ENCODE measurements around the gene SORBS1.

The SORBS1 gene

DNA sequence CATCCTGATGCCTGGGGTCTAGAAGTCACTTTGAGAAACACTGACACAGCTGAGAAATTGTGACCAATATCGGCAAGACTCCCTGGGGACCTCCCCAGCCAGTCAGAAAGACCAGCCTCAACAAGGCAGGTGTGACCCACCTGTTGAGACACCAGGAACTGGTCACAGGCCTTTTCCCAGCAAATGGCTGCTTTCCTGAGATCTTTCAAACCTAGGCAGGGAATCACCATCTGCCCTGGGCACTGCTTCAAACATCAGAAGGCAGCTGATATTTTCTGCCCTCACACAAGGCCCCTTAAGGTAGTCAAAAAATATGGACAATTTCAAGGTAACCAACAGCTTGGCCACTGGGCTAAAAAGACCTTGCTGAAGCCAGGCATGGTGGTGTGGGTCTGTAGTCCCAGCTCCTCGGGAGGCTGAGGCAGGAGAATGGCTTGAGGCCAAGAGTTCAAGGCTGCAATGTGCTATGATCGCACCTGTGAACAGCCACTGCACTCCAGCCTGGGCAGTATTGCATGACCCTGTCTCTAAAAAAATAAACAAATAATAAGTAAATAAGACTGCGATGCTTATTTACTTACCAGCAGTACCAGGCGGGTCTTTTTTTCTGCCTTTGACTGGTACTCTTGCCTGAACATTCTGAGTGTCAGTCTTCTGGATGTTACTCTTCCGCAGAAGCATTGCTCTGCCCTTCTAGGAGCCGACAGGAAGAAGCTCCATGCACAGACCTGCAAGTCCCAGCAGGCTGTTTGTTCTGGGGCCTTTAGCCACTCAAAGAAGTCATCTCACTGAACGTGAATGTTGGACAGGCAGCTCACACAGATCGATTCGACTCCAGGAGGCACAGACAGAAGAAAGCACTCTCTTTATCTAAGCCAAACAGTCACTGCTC is 59.7 kb downstream of the SORBS1 start:
- ATAC-seq = no peak
- no peak for TF ChIP-seq ZFP3 (CRISPR knock-in tag; IDR thresholded peaks at IDR 0.05)
- no peak for TF ChIP-seq ESRRG (CRISPR knock-in tag; IDR thresholded peaks at IDR 0.05)
- TF ChIP-seq ZNF8 (CRISPR knock-in tag; IDR thresholded peaks at IDR 0.05) = no peak
- TF ChIP-seq, protein P1, sequence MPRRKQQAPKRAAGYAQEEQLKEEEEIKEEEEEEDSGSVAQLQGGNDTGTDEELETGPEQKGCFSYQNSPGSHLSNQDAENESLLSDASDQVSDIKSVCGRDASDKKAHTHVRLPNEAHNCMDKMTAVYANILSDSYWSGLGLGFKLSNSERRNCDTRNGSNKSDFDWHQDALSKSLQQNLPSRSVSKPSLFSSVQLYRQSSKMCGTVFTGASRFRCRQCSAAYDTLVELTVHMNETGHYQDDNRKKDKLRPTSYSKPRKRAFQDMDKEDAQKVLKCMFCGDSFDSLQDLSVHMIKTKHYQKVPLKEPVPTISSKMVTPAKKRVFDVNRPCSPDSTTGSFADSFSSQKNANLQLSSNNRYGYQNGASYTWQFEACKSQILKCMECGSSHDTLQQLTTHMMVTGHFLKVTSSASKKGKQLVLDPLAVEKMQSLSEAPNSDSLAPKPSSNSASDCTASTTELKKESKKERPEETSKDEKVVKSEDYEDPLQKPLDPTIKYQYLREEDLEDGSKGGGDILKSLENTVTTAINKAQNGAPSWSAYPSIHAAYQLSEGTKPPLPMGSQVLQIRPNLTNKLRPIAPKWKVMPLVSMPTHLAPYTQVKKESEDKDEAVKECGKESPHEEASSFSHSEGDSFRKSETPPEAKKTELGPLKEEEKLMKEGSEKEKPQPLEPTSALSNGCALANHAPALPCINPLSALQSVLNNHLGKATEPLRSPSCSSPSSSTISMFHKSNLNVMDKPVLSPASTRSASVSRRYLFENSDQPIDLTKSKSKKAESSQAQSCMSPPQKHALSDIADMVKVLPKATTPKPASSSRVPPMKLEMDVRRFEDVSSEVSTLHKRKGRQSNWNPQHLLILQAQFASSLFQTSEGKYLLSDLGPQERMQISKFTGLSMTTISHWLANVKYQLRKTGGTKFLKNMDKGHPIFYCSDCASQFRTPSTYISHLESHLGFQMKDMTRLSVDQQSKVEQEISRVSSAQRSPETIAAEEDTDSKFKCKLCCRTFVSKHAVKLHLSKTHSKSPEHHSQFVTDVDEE (CRISPR knock-in tag; IDR thresholded peaks at IDR 0.05) = no peak
- TF ChIP-seq BACH2 (CRISPR knock-in tag; IDR thresholded peaks at IDR 0.05; ENCODE audit: borderline replicate concordance) = no peak
- TF ChIP-seq OSR1 (CRISPR knock-in tag; IDR thresholded peaks at IDR 0.05) = no peak
- no peak for TF ChIP-seq PPARA (CRISPR knock-in tag; IDR thresholded peaks at IDR 0.05; ENCODE audit: borderline replicate concordance)
- TF ChIP-seq, protein P2, sequence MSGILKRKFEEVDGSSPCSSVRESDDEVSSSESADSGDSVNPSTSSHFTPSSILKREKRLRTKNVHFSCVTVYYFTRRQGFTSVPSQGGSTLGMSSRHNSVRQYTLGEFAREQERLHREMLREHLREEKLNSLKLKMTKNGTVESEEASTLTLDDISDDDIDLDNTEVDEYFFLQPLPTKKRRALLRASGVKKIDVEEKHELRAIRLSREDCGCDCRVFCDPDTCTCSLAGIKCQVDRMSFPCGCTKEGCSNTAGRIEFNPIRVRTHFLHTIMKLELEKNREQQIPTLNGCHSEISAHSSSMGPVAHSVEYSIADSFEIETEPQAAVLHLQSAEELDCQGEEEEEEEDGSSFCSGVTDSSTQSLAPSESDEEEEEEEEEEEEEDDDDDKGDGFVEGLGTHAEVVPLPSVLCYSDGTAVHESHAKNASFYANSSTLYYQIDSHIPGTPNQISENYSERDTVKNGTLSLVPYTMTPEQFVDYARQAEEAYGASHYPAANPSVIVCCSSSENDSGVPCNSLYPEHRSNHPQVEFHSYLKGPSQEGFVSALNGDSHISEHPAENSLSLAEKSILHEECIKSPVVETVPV (CRISPR knock-in tag; IDR thresholded peaks at IDR 0.05) = no peak
- no peak for TF ChIP-seq ZNF70 (CRISPR knock-in tag; IDR thresholded peaks at IDR 0.05)
- TF ChIP-seq ARNTL (CRISPR knock-in tag; IDR thresholded peaks at IDR 0.05; ENCODE audit: borderline replicate concordance, low read depth) = no peak
- TF ChIP-seq, protein P3, sequence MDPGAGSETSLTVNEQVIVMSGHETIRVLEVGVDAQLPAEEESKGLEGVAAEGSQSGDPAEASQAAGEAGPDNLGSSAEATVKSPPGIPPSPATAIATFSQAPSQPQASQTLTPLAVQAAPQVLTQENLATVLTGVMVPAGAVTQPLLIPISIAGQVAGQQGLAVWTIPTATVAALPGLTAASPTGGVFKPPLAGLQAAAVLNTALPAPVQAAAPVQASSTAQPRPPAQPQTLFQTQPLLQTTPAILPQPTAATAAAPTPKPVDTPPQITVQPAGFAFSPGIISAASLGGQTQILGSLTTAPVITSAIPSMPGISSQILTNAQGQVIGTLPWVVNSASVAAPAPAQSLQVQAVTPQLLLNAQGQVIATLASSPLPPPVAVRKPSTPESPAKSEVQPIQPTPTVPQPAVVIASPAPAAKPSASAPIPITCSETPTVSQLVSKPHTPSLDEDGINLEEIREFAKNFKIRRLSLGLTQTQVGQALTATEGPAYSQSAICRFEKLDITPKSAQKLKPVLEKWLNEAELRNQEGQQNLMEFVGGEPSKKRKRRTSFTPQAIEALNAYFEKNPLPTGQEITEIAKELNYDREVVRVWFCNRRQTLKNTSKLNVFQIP (CRISPR knock-in tag; IDR thresholded peaks at IDR 0.05; ENCODE audit: borderline replicate concordance, low read depth) = no peak
- no peak for TF ChIP-seq ZC3H10 (CRISPR knock-in tag; IDR thresholded peaks at IDR 0.05)
- TF ChIP-seq ISL1 (CRISPR knock-in tag; IDR thresholded peaks at IDR 0.05) = no peak
- TF ChIP-seq RARB (CRISPR knock-in tag; IDR thresholded peaks at IDR 0.05) = no peak
- TF ChIP-seq ZFP30 (CRISPR knock-in tag; IDR thresholded peaks at IDR 0.05) = no peak

DNA sequence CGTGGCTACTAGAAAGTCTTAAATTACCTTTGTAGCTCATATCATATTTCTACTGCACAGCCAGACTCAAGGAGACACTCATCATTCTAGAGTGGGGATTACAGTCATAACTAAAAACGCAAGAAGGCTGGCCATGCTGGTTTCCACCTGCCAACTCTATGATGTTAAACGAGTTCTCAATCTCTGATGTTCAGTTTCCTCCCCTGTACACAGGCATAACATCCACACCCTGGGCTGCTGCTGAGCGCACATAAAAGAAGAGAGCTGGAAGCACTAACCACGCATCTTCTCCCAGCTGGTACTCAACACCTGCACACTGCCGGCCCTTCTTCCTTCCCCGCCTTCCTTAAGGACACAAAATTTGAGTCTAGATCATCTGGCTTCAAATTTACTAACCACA is 60.5 kb downstream of the SORBS1 start:
- no peak for ATAC-seq
- TF ChIP-seq OSR1 (CRISPR knock-in tag; IDR thresholded peaks at IDR 0.05) = no peak
- no peak for TF ChIP-seq BACH2 (CRISPR knock-in tag; IDR thresholded peaks at IDR 0.05; ENCODE audit: borderline replicate concordance)
- TF ChIP-seq, protein P4, sequence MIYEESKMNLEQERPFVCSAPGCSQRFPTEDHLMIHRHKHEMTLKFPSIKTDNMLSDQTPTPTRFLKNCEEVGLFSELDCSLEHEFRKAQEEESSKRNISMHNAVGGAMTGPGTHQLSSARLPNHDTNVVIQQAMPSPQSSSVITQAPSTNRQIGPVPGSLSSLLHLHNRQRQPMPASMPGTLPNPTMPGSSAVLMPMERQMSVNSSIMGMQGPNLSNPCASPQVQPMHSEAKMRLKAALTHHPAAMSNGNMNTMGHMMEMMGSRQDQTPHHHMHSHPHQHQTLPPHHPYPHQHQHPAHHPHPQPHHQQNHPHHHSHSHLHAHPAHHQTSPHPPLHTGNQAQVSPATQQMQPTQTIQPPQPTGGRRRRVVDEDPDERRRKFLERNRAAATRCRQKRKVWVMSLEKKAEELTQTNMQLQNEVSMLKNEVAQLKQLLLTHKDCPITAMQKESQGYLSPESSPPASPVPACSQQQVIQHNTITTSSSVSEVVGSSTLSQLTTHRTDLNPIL (CRISPR knock-in tag; IDR thresholded peaks at IDR 0.05; ENCODE audit: low read depth) = no peak
- TF ChIP-seq ISL1 (CRISPR knock-in tag; IDR thresholded peaks at IDR 0.05) = no peak
- TF ChIP-seq, protein P3 (CRISPR knock-in tag; IDR thresholded peaks at IDR 0.05; ENCODE audit: borderline replicate concordance, low read depth) = no peak
- TF ChIP-seq TCF4 (CRISPR knock-in tag; IDR thresholded peaks at IDR 0.05; ENCODE audit: borderline replicate concordance) = no peak
- TF ChIP-seq ZNF70 (CRISPR knock-in tag; IDR thresholded peaks at IDR 0.05) = no peak
- TF ChIP-seq, protein P2 (CRISPR knock-in tag; IDR thresholded peaks at IDR 0.05) = no peak
- no peak for TF ChIP-seq PPARA (CRISPR knock-in tag; IDR thresholded peaks at IDR 0.05; ENCODE audit: borderline replicate concordance)
- no peak for TF ChIP-seq ZNF565 (CRISPR knock-in tag; conservative IDR thresholded peaks at IDR 0.05; ENCODE audit: low read depth)
- no peak for TF ChIP-seq RARB (CRISPR knock-in tag; IDR thresholded peaks at IDR 0.05)
- TF ChIP-seq ARNTL (CRISPR knock-in tag; IDR thresholded peaks at IDR 0.05; ENCODE audit: borderline replicate concordance, low read depth) = no peak
- TF ChIP-seq, protein P1 (CRISPR knock-in tag; IDR thresholded peaks at IDR 0.05) = no peak
- no peak for TF ChIP-seq ZFP30 (CRISPR knock-in tag; IDR thresholded peaks at IDR 0.05)
- no peak for TF ChIP-seq ZNF8 (CRISPR knock-in tag; IDR thresholded peaks at IDR 0.05)
- no peak for TF ChIP-seq ZFP3 (CRISPR knock-in tag; IDR thresholded peaks at IDR 0.05)
- no peak for TF ChIP-seq TOX (CRISPR knock-in tag; IDR thresholded peaks at IDR 0.05; ENCODE audit: borderline replicate concordance)
- TF ChIP-seq GLIS3 (CRISPR knock-in tag; IDR thresholded peaks at IDR 0.05) = no peak
- TF ChIP-seq CSDC2 (CRISPR knock-in tag; IDR thresholded peaks at IDR 0.05) = no peak
- TF ChIP-seq ZC3H10 (CRISPR knock-in tag; IDR thresholded peaks at IDR 0.05) = no peak

Measured in SK-N-SH treated with all-trans-retinoic acid at 6 μM for 48 hours (cell line).